ENCODE results near the gene GNS.

GNS gene

DNA sequence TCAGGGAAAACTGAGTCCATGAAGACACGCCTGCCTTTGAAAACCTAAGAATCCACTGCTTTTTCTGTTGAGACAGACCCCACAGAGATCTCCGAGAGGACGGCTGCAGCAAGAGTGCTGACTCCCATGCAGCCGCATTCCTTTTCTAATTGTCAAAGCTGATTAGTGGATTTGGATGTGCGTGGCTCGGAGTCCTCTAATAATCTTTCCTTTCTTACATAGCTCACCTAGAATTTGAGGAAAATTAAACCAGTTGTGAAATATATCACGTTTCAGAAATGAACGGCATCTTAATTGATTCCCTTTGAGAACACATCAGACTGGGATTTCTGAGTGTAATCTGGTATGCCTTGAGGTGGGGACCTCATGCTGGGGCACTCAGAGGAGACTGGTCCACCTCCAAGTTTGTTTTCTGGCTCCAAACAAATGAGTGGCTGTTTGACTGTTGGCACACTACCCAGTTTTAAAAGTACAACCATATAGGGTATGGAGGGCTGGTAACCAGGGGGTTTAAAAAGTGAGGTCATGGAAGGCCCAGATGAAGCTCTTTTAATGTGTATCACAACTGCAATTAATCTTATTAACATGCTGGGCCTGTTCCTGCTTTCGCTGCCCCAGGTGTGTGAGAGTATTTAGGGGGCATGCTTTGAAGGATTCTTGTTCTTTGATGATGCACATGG is 85.6 kb downstream of the GNS start:
- DNase-seq (ENCODE audit: low spot score), result no peak

DNA sequence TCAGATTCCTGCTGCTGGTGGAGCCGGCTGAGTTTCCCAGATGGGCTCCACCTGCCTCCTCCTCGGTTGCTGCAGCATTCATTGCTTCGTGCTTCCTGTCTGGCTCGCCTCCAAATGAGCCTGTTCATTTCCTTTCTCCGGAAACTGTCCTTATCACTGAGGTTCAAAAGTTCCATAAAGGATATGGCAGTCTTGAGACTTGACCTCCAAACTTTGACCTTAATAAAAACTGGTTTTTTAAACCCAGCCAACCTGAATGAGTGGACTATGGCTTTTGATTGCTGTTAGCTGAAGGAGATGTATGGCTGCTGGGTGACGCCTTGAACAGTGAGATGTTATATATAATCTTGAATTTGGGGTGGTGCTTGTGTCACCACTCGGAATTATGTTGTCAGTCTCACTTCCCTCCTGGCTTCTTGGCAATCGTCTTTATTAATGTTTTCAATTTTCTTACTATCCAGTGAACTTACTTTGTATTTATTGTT is 86.2 kb downstream of the GNS start:
- DNase-seq (ENCODE audit: low spot score), result no peak

DNA sequence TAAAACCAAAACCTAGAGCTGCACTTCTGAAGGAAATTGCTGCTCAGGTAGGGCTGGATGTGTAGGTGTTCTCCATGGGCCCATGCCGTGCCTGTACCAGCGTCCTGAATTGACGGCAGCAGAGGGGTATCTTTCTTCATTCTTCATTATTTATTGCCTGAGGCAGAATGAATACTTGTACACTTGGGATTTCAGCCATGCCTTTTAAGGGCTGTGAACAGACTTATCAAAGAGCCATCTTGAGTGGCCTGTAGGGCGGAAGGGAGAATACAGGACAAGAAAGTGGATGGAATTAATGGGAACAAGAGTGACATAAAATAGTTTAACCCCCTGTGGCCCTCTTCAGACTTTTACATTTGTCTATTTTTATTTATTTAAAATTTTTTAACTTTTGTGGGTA is 87.5 kb downstream of the GNS start:
- DNase-seq (ENCODE audit: low spot score), result no peak

DNA sequence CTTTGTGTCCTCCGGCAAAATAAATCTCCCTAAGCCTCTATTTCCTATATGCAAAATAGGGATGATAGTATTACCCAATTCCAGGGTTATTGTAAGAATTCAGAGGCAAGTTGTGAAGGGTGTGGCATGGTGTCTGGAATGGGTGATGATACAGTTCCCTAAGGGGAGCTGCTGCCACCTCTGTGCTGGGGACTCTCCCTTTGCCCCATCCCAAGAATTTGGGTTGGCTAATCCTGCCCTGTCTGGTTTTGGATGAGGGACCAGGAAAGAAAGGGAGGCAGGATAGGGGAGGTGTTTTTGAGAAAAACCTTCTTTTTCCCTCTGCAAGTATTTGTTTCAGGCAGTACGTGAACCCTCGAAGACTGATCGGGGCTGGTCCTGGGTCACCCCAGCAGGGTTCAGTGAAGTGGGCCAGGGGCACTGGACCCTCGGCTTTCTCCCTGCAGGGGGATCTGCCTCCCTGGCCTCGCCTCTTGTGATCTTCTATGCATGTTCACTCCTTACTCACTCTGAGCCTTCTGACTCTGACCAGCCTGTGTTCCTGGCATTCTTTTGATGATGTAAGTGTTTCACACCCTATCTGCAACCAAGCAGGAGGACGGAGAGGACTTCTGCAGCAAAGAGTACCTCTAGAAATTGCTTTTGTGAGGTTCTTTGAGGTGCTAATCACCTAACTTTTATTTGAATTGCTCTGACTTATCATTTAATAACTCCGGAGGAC is 88.1 kb downstream of the GNS start:
- no peak for DNase-seq (ENCODE audit: low spot score)

DNA sequence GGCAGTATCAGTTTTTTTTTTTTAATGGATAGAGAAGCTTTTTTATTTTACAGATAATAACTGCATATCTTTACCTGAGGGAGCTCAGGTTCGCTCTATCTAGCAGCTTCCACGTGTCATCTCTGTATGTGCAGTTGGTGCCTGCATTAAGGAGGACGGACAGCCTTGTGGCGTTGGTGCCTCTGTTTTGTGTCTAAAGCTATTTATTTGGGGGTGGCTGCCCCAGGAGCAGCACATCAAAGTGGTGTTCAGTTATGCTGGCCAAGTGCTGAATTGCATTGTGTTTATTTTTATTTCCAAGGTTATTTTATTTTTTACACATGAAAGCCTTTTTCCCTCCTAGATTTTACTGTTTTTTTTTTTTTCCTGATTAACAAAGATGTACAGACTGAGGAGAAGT is 89.2 kb downstream of the GNS start:
- DNase-seq (ENCODE audit: low spot score), result no peak

DNA sequence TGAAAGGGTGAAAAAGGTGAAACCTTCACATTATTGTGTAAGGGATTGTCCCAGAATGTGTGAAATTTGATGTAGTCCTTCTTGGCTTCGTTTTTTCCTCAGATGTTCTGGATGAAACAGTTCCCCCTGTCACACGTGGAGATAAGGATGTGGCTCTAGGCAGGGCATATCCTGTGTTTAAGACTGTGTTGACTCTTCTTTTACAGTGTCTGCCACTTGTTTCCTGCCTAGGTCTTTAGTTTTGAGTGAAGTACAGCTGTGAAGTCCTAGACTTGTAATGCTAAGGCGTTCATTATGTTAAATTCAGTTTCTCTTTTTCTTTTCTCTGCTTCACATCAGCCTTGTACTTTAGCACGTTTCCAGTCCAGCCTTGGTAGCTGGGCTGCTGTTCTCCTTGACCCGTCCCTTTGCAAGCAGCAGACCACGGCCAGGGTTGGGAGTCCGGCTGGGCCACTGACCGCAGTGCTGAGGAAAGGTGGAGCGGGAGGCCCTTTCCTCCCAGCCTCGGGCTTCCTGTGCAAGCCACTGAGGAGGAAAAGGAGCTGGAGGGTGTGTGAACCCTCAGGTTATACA is 89.8 kb downstream of the GNS start:
- no peak for DNase-seq (ENCODE audit: low spot score)

DNA sequence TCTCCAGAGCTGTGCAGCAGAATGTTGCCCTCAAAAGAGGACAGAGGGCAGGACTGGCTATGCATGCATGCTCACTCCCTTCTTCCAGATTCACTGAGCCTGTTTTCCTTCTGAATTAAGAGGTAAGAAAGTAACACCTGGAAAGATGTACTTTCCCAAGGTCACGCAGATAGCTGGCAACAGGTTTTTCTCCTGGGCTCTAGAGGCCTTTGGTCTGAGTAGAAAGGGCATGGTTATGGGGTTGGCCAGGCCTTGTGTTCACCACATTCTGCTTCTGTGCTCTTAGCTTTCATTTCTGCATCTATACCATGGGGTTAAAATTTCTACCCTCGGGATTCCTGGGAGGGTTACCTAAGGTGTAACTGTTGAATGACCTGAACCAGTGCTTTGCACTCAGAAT is 91.4 kb downstream of the GNS start:
- DNase-seq (ENCODE audit: low spot score), result no peak

DNA sequence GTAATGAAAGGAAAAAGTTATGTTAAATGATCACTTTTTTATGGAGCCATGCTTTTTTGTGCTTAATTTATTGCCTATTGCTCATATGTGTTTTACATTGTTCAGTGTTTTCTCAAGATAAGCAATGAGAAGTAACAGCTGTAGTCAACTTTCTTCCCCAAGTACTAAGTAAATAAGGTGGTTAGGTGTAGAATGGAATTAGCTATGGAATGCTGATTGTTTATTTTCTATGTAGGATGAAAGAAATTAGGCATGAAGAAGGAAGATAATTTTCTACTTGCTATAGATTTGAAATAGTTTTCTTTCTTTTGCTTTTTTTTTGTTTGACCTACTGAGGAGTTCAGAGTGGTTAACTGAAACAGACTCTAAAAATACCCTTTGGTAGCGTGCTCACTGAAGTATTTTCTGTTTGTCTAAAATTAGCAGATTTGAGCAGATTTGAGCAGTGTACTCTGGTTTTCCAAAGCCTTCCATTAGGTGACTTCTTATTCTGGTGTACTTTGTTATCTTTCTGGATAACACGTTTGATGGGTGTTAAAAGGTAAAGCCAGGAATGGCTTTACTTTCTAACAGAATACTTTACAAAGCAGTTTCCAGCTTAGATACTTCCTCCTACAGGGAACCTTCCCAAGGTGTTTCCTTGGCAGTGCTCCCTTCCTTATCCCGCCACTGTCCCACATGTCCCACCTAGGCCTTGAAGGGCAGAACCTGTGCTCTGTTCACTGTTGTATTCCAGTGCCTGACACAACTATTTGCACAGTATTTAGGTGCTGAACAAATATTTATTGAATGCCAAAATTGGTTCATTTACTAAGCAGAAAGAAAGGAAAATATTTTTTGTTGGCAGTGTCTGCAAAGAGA is 92.9 kb downstream of the GNS start:
- no peak for DNase-seq (ENCODE audit: low spot score)

DNA sequence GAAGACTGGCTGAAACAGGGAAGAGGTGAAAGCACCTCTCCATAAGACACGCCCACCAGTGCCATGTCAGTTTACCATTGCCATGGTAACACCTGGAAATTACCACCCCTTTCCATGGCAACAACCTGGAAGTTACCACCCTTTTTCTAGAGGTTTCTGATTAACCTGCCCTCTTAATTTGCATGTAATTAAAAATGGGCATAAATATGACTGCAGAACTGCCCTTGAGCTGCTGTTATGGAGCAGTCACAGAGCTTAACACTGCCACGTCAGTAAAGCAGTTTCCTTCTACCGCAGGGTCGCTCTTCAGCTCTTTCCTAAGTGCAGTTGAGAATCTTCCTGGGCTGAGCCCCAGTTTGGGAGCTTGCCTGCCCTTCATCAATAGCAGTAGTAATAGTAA is 93.7 kb downstream of the GNS start:
- no peak for DNase-seq (ENCODE audit: low spot score)
